ENCODE measurements around the gene GNG11.

The GNG11 gene

GRCh38 chr7:93955304-93955703 is 33.8 kb downstream of the GNG11 start:
- no peak for DNase-seq

GRCh38 chr7:93957767-93958166 is 36.2 kb downstream of the GNG11 start:
- no peak for DNase-seq

GRCh38 chr7:93958216-93958615 is 36.7 kb downstream of the GNG11 start:
- no peak for DNase-seq

DNA sequence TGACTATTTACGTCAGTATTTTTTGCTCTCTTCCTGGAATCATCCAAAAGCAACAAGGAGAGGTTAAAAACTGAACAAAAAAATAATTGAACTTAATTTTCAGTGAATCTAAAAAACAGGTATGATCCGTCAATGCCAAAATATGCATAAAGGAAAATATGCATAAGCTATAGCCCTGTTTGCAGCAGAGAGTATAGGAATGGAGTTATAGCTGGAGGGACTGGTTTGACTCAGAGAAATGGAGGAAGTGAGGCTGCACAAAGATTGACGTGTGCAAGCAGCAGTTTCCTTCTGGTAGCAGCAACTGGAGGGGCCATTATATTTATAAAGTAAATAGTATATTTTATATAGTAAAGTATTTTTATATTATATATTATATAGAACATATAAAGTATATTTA is 37.1 kb downstream of the GNG11 start:
- DNase-seq: no peak

GRCh38 chr7:93960986-93961385 is 39.5 kb downstream of the GNG11 start:
- no peak for DNase-seq

- DNase-seq: no peak
Observed at GRCh38 chr7:93964262-93964661, 42.7 kb downstream of the GNG11 start.

- no peak for DNase-seq
Observed at GRCh38 chr7:93964813-93965212, 43.3 kb downstream of the GNG11 start.

DNA sequence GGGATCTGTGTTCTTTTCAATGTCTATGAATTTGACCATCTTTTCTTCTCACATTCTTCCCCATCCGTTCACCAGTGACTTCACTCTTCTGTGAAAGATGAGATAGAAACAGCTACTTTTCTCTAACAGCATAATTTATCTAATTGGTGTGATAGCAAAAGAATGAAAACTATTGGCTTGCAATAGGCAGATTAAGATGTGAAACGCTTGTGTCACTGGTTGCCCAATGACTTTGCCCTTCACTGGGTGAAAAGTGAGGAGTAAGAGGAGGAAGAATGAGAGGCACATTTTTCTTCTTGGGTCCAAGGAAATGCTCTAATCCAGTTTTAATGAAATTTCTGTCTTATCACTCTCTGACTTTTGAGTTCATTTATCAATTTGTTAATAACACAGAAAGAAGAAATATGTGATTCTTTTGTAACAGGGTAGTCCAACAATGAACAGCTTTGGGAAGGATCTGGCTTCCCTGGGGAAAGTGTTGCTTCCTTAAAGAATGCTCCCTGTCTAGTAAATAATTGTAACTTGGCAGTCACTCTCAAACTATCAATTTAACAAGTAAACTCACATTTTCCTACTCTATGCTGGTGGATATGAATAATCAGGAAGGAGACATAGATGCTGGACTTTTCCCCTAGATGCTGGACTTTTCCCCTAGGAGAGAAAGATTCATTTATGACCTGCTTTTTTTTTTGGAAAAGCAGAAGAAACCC is 47.5 kb downstream of the GNG11 start:
- DNase-seq: no peak

DNA sequence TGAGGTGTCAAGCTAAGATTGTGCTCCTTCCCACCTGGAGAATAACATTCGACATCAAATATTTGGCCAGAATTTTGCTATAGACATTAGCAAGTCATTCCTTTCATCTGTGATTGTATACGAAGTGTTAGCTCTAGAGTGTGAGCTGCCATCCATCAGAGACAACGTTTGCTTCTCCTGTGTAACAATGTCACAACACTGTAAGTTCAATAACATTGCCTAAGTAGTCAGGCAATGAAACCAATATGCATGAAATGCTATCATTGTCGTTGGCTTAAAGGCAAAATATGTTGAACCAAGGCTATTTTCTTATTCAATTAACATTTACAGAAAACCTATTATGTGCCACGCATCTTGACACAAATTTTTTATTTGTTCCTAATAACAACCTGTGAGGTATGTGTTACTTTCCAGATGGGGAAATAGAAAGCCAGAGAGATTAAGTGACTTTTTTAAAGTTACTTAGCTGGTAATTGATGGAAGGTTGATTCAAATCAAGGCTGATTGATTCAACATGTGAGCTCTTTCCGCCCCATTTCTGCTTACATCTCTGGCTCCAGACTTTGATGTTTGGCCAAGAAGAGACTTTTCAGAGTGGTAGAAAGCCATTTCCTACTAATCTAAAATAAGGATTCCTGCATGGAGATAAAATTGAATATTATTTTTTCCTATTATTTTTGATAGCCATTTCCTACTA is 50.6 kb downstream of the GNG11 start:
- no peak for DNase-seq

DNA sequence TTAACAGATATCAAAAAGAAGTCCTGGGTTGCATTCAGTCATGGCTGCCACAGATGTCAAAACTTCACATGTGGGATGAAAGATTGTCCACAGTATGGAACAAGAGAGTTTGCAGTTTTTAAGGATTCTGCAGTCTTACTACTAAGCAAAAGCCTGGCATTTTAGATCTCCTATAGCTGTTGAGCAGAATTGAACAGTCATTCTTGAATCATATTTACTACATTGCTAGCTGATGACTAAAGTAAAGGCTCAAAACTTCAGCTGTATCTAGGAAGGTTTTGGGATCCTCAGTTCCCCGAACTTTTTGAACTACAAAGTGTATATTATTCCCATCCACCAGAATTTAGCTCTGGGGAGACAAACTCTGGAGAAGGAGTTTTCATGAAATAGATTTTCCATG is 51.6 kb downstream of the GNG11 start:
- no peak for DNase-seq

GRCh38 chr7:93977211-93977950 is 55.8 kb downstream of the GNG11 start:
- no peak for DNase-seq
